Amygdala (tissue), 56 donors: ENCODE measurements around the gene RAB24.
"Not testable (repeated sequence)": the region's sequence is repeated elsewhere in the genome, so short reads cannot be mapped to it uniquely, and the experiment has no call there.

ENCODE experiments used
- DNase-seq, 56 donors: peaks; one replicate each; lab custom pipeline; 2025; lab: John Stamatoyannopoulos, UW

RAB24 gene

DNA sequence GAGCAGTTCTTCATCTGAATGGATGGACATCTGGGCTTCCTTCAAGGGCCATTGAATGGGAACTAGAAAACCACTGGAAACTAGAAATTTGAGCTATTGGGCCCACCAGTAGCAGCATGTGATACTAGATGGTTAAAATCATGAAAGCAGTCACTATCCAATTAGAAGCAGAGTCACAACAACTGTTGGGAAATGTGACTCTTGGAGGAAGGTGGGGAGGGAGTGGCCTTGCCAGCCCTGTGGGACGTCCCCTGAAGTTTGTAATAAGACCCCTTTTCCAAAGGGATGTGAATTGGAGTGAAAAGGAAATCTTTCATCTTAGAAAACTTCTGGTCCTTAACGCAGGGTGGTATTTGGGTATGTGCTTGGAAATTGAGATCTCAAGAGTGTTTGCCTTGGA is 5.6 kb downstream of the RAB24 start:
- no peak for DNase-seq

DNA sequence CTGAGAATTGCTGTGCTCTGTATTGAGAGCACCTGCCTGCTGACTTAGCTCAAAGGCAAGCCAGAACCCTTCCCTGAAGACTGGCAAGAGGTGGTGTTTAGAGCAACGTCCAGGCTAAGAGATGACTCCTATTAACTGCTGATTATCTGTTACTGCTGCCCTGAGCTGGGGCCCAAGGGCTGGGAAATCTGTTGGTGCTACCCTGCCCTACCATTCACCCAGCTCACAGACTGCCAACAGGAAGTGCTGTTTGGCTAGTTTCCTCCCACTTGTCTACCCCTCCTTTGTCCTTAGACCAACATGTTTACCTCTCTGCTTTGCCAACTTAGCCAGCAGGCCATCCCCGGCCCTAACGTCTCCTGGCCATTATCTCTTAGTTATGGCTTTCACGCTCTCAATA is 6.9 kb downstream of the RAB24 start:
- DNase-seq: no peak

DNA sequence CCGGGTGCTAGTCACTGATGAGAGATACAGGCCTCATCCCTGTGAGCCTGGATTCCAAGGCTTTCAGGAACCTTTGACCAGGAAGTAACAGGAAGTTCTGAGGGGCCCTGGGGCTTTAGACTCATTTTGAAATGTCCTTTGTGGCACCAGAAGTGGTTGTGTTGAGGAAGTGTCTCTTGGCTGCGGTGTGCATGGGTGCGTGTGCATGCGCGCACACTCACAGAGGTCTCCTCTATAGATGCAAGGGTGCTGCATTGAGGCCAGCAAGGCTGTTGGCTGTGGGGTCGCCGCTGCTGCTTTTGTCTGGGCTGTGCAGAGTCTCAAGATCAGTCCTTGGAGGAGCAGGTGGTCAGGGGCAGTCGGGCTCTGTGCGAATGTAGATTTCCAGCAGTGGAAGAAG is 7.6 kb downstream of the RAB24 start:
- no peak for DNase-seq

DNA sequence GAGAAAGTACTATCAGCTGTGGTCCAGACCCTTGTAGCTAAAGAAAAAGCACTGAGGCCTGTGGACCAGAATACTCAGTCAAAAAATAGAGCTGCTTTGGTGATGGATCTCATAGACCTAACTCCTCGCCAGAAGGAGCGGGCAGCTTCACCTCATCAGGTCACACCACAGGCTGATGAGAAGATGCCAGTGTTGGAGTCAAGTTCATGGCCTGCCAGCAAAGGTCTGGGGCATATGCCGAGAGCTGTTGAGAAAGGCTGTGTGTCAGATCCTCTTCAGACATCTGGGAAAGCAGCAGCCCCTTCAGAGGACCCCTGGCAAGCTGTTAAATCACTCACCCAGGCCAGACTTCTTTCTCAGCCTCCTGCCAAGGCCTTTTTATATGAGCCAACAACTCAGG is 8.9 kb downstream of the RAB24 start:
- DNase-seq: no peak

DNA sequence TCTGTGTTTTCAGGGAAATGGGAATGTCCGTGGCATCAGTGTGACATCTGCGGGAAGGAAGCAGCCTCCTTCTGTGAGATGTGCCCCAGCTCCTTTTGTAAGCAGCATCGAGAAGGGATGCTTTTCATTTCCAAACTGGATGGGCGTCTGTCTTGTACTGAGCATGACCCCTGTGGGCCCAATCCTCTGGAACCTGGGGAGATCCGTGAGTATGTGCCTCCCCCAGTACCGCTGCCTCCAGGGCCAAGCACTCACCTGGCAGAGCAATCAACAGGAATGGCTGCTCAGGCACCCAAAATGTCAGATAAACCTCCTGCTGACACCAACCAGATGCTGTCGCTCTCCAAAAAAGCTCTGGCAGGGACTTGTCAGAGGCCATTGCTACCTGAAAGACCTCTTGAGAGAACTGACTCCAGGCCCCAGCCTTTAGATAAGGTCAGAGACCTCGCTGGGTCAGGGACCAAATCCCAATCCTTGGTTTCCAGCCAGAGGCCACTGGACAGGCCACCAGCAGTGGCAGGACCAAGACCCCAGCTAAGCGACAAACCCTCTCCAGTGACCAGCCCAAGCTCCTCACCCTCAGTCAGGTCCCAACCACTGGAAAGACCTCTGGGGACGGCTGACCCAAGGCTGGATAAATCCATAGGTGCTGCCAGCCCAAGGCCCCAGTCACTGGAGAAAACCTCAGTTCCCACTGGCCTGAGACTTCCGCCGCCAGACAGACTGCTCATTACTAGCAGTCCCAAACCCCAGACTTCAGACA is 9.5 kb downstream of the RAB24 start:
- no peak for DNase-seq

DNA sequence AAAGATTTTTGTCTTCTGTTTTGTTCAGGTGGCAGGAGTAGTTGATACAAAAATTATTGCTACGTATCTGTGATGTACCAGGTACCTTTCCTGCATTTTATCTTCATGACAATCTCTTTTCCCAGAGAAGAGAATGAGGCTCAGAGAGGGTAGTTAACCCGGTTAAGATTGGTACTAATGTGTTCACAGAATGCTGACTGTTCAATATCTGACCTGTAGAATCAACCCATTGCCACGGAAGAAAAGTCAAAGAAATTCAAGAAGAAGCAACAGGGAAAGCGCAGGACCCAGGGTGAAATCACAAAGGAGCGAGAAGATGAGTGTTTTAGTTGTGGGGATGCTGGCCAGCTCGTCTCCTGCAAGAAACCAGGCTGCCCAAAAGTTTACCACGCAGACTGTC is 11.8 kb downstream of the RAB24 start:
- no peak for DNase-seq

DNA sequence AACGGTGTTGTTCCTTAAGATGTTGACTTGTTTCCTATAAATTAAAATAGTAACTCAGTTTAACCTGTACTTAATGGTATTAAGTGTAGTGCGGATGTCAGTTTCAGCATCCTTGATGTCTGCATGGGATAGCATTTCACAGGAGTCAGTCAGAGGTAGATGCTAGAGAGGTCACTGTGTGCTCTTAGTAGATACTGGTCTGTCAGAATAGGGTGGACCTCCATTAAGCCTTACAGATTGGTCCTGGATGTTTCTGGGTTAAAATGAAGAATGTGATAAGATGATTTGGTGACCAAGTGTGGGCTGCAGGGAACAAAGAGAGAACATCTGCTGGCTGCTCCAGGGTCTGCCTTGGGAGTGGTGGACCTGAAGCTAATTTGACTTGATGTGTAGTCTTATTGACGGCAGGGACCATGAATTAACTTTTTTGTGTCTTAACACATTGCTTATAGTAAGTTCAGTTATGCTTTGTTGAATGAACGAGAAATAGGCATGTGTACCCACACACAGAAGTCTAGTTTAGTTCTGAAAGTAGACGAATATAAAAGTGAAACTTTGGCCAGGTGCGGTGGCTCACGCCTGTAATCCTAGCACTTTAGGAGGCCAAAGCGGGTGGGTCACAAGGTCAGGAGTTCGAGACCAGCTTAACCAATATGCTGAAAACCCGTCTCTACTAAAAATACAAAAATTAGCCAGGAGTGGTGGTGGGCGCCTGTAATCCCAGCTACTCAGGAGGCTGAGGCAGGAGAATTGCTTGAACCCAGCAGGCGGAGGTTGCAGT is 12.5 kb downstream of the RAB24 start:
- DNase-seq: no peak

DNA sequence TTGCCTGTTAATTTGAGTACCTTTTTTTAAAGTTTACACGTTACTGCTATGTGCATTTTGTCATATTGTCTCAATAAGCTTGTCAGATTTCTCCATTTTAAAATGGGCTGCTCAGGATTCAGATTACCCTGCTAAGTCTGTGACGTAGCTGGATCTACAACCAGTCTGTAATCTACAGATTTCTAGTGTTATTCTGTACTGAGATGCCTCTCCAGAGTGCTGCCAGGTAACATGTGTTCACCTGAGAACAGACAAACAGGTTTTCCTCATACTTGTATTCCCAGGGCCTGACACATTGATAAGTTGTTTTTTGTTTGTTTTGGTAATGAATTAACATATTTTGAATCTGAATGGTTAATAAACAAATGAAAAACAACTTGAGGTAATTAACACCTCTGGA is 15.3 kb downstream of the RAB24 start:
- no peak for DNase-seq

DNA sequence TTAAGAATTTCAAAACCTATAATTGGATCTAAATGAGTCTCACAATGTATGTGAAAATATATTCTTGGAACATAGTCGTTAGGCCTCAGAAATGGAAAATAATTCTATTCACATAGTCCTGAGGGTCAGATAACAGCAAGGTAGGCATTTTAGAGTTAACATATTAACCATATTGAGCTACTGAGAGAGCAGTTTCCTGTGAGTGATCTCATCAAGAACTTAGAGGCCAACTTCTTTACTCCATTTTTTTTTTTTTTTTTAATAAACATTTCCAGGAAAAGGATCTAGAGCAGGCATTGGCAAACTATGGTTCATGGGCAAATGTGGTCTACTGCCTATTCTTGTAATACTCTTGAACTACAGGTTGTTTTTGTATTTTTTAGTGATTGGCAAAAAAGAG is 26.6 kb downstream of the RAB24 start:
- no peak for DNase-seq

DNA sequence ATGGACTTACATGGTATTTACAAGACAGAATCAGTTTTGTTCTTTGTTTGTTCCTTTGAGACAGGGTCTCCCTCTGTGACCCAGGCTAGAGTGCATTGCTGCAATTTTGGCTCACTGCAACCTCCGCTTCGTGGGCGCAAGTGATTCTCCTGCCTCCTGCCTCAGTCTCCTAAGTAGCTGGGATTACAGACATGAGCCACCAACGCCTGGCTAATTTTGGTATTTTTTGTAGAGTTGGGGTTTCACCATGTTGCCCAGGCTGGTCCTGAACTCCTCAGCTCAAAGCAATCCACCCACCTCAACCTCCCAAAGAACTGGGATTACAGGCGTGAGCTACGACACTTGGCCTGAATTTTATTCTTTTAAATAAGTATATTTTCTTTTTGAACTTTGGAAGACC is 27.6 kb downstream of the RAB24 start:
- no peak for DNase-seq

DNA sequence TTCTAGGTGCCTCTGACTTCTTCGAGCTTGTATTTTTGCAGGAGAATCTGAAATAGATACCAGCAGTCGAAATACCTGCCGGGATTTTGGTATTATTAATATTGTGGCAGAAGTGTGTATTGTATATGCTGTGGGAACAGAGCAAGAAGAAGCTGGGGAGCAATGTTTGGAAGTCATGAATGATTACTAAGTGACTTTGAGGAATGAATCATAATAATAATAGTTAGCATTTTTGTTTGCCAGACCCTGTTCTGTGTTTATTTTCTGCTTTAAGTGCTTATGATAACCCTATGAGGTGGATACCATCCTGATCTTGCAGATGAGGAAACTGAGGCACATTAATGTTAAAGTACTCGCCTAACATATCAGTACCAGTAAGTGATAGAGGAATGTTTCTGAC is 32.4 kb downstream of the RAB24 start:
- no peak for DNase-seq

DNA sequence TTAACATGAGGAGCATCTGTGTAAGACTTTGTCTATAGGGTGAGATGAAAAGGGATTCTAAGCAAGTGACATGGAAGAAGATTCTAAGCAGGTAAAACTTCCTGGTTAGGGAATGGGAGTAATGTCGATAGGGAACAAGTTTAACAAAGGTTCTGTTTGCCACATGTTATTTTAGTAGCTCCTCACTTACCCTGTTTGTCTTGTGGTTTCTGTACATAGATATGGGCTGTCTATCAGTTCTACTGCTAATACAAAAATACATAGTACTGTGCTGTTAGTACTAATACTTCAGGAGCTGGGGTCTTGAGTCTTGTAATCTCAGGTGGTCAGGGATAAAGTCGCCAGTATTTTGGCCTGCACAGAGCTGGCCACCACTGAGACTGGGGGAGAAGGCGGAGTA is 32.9 kb downstream of the RAB24 start:
- DNase-seq: no peak

DNA sequence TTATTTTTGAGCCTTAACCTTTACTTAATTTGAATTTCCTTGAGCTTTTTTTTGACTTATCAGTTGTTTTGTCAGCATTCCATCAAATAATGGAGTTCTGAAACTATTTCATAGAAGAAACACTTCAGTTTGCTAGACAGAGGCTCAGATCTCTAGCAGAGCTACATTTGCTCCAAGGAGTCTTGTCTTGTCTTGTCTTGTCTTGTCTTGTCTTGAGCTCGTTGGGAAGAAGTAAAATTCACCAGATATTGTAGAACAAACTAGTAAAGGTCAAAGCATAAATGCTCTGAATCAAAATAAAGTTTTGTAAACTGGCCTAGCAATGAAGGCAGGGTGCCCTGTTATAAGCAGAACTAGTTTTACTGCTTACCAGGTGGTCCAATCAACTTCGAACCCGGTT is 33.5 kb downstream of the RAB24 start:
- no peak for DNase-seq

DNA sequence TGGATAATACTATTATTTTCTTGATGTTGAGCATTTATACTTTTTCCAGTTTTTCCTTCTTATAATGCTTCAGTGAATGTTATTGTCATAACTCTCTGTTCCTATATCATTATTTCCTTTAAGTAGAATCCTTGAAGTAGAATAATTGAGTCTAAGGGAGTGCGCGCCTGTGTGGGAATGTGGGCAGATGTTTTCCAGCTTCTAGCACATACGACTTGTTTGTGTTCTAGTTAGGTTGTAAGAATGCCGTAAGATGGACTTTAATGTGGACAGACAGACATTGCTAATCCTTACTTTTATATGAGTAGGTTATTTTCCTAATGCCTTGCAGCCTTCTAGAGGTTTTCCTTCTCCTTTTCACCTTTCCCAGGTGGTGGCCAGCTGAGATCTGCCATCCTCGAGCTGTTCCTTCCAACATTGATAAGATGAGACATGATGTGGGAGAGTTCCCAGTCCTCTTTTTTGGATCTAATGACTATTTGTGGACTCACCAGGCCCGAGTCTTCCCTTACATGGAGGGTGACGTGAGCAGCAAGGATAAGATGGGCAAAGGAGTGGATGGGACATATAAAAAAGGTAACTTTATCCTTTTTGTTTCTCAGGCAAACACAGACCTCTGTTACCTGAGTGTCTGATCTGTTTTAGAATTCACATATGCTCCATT is 34.2 kb downstream of the RAB24 start:
- DNase-seq: no peak

DNA sequence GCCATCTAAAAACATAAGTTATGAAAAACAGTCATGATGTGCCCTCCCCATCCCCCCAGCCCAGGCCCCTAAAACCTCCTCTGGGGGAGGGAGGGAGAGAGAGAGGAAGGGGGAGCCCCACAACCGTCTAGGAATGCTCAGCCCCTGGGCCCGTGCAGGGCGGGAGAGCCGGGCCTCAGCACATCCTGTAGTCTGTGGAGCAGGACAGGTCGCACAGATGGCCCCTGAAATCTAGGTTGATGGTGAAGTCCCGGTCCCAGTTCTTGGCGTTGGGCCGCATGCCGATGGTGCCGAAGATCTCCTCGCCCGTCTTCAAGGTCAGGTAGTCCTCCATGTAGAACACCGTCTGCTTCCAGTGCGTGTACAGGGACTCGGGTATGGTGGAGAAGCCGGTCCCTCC is 38.1 kb downstream of the RAB24 start:
- no peak for DNase-seq

DNA sequence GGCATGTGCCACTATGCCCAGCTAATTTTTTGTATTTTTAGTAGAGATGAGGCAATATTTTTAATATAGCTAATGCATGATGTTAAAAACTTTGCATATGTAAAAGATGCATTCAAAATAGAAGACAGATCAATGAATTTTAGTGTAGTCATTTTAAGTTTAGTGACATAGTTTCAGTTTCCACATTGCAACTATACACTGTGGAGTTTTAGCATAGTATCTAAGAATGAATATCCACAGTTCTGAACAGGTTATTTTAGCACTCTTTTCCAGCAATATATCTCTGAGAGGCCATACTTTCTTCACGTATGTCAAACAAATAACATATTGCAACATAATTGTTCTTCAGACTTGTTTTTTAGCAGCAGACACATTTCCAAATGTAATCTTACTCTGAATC is 39.3 kb downstream of the RAB24 start:
- DNase-seq: no peak

DNA sequence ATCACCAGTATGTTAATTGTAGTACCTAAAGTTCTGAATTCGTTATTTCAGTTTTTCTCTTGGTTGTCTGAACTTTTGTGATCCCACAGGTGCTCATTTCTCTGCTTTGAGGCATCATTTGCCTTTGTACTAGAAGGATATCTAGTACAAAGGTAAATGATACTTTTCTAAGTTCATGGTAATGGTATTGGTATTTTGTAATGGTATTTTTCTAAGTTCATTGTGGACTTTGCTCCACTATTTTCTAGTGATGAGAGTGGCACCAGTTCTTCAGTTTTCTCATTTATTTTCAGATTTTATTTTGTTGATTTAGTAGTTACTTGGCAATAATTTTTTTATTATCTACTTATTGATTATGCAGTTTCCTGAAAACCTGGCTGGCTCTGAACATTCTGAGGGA is 42.0 kb downstream of the RAB24 start:
- no peak for DNase-seq

DNA sequence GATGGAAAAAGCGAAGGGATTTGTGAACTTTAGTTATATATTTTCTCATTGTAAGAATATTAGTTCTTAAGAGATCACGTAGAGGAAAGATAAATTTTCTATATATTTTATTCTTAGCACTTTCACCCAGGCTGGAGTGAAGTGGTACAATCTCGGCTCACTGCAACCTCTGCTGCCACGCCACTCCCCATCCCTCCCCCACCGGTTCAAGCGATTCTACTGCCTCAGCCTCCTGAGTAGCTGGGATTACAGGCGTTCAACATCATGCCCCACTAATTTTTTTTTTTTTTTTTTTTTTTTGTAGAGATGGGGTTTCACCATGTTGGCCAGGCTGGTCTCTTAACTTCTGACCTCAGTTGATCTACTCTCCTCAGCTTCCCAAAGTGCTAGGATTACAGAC is 42.6 kb downstream of the RAB24 start:
- no peak for DNase-seq

DNA sequence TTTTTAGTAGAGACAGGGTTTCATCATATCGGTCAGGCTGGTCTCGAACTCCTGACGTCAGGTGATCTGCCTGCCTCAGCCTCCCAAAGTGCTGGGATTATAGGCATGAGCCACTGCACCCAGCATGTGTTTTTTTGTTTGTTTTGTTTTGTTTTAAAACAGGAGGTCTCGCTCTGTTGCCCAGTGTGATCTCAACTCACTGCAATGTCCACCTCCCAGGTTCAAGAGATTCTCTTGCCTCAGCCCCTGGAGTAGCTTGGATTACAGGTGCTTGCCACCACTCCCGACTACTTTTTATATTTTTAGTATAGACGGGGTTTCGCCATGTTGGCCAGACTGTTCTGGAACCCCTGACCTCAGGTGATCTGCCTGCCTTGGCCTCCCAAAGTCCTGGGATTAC is 44.8 kb downstream of the RAB24 start:
- not testable (repeated sequence) for DNase-seq

DNA sequence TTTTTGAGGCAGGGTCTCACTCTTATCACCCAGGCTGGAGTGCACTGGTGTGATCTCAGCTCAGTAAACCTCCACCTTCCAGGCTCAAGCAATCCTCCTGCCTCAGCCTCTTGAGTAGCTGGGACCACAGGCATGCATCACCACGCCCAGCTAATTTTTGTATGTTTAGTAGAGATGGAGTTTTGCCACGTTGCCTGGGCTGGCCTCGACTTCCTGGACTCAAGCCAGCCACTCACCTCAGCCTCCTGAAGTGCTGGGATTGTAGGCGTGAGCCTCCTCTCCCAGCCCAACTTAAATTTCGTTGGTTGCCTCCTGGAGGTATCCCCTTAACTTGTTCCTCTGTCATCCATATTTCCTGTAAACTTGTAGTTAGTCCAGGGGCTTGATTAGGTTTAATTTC is 47.2 kb downstream of the RAB24 start:
- no peak for DNase-seq

DNA sequence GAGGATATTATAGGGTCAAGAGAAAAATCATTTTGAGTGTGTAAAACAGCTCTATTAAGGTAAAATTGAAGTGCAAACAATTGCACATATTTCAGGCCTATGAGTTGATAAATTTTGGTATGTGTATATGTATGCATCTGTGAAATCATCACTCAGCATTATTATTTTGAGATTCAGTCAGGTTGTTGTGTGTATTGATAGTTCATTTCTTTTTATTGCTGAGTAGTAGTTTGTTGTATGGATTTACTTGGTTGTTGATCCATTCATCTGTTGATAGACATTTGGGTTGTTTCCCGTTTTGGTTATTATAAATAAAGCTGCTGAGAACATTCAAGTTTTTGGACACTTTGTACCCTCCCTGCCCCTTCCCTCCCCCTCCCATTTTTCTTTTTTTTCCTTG is 50.3 kb downstream of the RAB24 start:
- DNase-seq: no peak
